ENCODE data around the gene CHDH.

CHDH gene

GRCh38 chr3:53809764-53810400 is 36.3 kb downstream of the CHDH start:
- TF ChIP-seq, protein P1, sequence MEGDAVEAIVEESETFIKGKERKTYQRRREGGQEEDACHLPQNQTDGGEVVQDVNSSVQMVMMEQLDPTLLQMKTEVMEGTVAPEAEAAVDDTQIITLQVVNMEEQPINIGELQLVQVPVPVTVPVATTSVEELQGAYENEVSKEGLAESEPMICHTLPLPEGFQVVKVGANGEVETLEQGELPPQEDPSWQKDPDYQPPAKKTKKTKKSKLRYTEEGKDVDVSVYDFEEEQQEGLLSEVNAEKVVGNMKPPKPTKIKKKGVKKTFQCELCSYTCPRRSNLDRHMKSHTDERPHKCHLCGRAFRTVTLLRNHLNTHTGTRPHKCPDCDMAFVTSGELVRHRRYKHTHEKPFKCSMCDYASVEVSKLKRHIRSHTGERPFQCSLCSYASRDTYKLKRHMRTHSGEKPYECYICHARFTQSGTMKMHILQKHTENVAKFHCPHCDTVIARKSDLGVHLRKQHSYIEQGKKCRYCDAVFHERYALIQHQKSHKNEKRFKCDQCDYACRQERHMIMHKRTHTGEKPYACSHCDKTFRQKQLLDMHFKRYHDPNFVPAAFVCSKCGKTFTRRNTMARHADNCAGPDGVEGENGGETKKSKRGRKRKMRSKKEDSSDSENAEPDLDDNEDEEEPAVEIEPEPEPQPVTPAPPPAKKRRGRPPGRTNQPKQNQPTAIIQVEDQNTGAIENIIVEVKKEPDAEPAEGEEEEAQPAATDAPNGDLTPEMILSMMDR (IDR thresholded peaks at IDR 0.05; ENCODE audit: control insufficient read depth, extremely low read depth, insufficient read depth) = no peak
- H3K4me3 ChIP-seq (ENCODE audit: low read depth, low read length) = no peak overlapping the region
- no peak for DNase-seq (ENCODE audit: low read depth)

- TF ChIP-seq, protein P1 (IDR thresholded peaks at IDR 0.05; ENCODE audit: control insufficient read depth, extremely low read depth, insufficient read depth) = no peak
- no peak for DNase-seq (ENCODE audit: low read depth)
- H3K4me3 ChIP-seq (ENCODE audit: low read depth, low read length) = no peak overlapping the region
Observed at GRCh38 chr3:53809267-53809666, 37.0 kb downstream of the CHDH start.

DNA sequence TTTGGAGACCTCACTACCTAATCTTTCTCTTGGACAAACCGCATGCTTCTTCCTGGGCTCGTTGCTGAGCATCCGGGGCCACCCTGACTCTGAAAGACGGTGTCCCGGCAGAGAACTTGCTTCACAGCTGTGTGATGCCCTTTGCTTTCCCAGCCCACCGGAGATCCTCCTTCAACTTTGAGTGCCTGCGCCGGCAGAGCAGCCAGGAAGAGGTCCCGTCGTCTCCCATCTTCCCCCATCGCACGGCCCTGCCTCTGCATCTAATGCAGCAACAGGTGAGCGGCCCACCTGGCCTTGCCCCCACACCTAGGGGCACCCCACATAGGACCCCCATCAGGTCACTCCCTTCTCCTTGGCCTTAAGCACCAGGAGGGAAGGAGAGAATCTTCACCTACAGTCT is 37.7 kb downstream of the CHDH start:
- no peak for DNase-seq (ENCODE audit: low read depth)
- no peak overlapping the region for H3K4me3 ChIP-seq (ENCODE audit: low read depth, low read length)
- TF ChIP-seq, protein P1 (IDR thresholded peaks at IDR 0.05; ENCODE audit: control insufficient read depth, extremely low read depth, insufficient read depth) = no peak

- no peak for DNase-seq (ENCODE audit: low read depth)
- TF ChIP-seq, protein P1 (IDR thresholded peaks at IDR 0.05; ENCODE audit: control insufficient read depth, extremely low read depth, insufficient read depth) = no peak
- no peak overlapping the region for H3K4me3 ChIP-seq (ENCODE audit: low read depth, low read length)
Observed at GRCh38 chr3:53807117-53807810, 39.0 kb downstream of the CHDH start.

GRCh38 chr3:53806182-53807116 is 39.8 kb downstream of the CHDH start:
- no peak for DNase-seq (ENCODE audit: low read depth)
- H3K4me3 ChIP-seq (ENCODE audit: low read depth, low read length) = no peak overlapping the region

DNA sequence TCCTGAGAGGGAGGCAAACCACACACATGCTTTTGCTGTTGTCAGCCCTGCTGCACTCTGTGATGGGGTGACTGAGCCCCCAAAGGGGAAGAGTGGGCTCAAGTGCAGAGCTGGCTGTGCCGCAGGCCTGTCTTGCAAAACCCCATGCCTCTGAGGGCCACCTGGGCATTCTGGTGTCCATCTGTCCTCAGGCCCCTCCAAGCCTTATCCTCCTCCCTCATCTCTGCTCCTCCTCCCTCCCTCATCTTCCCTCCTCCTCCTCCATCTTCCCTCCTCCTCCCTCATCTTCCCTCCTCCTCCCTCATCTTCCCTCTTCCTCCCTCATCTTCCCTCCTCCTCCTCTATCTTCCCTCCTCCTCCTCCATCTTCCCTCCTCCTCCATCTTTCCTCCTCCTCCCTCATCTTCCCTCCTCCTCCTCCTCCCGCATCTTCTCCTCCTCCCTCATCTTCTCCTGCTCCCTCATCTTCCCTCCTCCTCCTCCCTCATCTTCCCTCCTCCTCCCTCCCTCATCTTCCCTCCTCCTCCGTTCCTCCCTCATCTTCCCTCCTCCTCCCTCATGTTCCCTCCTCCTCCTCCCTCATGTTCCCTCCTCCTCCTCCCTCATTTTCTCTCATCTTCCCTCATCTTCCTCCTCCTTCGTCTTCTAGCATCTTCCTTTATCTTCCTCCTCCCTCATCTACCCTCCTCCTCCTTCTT is 40.6 kb downstream of the CHDH start:
- TF ChIP-seq, protein P1 (IDR thresholded peaks at IDR 0.05; ENCODE audit: control insufficient read depth, extremely low read depth, insufficient read depth) = no peak
- no peak overlapping the region for H3K4me3 ChIP-seq (ENCODE audit: low read depth, low read length)
- no peak for DNase-seq (ENCODE audit: low read depth)

More at GRCh38 chr3:53806182-53807116, 39.8 kb downstream of the CHDH start:
- TF ChIP-seq, protein P1 (IDR thresholded peaks at IDR 0.05; ENCODE audit: control insufficient read depth, extremely low read depth, insufficient read depth) = no peak
